Glomerular visceral epithelial cell (primary cell): ENCODE measurements around the gene ATXN7.

ENCODE experiments used
- DNase-seq: peaks from one replicate; pipeline ENCODE4 v3.0.0-alpha.2; 2016; ENCODE audit errors: extremely low spot score

Gene ATXN7

DNA sequence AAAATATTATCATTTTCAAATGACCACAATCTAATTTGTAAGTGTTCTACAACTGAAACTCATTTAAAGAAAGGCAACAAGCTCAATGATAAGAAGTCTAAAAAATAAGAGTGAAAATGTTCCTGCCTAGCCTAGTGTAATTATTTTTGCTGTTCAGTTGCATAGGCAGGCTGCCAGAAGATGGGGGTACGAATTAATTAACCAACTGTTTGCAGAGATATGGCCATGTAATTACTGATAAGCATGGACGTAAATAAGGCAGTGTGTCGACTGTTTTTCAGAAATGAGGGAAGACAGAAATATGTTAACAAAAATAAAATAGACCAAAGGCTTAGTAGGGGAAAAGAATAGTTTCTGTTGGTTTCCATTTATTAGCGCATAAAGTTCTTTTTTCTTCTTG is 73.3 kb downstream of the ATXN7 start:
- DNase-seq = no peak

DNA sequence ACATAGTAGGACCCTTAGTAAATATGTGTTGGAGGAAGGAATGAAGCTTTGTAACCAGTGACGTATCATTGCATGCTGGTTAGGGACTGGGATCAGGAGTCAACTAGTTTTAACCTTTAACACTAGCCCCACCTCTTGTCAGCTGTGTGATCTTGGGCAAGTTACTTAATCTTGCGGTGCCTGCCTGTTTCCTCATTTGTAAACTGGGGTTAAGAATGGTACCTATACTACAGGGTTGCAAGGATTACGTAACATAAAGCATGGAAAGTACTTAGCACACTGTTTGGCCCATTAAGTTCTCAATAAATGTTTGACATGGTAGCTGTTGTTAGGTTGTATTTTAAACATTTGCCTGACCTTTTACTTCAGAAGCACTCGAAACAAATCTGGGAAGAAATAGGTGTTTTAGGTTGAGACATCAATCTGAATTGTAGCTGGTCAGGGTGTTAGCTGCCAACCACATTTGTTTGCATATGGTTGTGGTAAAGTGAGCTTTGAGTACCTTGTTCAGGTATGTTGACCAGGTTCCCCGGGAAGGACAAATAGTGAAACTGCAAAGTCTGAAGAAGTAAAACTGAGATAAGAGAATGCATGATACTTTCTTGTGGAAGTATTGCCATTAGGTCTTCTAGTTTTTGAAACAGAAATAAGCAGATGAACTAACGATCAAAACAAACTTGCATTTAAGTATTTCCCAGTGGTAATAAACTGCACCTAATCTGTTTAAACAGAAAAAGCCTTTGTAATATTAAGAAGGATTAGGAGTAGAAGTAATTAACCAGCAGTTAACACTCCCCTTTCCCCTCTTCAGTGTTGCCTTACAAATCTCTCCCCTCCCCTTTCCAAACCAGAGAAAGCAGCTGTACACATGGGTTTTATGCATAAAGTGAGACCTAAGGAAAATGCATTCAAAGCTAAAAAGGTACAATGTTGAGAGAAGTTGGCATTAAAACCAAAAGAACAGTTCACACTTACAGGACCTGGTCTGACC is 74.3 kb downstream of the ATXN7 start:
- no peak for DNase-seq

DNA sequence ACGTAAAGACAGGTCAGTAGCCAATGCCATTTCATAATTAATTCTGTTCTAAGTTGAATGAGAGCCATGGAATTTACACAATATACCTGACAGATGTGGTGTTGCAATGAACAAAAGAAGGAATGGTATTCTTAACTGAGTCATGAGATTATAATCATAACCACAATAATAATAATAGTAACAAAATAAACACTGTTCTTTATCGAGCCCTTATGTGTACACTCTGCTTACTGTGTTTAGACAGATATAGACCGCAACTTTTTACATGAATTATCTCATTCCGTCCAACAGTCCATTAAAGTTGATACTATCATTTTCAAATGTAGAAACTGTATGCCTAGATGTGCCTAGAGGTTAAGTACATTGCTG is 76.7 kb downstream of the ATXN7 start:
- DNase-seq = no peak

DNA sequence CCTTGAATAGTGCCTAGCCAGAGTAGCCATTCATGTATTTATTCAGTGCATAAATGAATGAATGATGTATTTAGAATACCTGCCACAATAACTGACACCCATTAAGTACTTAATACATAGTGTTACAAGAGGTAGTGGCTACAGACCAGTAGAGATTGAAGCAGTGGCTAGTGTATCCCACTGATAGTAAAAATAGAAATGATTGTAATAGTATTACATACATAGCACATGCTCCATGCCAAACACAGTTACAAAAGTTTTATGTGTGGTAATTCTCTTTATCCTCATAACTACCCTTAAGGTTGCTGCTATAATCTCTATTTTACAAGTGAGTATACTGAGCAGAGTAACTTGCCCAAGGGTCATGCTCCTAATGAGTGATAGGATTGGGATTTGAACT is 78.9 kb downstream of the ATXN7 start:
- DNase-seq = no peak

DNA sequence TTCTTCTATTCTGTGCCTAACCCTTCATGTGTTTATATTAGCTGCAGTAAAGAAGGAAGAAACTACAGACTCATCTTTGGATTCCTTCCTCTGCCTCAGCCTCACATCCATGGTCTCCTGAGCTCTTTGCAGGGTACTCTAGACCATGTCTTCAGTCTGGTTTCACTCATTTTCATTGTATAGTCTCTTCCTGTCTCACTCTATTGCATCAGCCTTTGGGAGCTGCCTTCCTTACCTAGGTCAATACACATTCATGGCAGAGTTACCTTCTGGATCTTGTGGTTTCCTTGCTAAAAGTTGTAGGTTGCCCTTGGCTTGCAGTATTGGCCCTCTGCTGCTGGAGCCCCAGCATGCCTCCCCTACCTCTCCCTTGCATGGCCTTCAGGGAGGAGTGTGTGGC is 80.0 kb downstream of the ATXN7 start:
- DNase-seq = no peak

DNA sequence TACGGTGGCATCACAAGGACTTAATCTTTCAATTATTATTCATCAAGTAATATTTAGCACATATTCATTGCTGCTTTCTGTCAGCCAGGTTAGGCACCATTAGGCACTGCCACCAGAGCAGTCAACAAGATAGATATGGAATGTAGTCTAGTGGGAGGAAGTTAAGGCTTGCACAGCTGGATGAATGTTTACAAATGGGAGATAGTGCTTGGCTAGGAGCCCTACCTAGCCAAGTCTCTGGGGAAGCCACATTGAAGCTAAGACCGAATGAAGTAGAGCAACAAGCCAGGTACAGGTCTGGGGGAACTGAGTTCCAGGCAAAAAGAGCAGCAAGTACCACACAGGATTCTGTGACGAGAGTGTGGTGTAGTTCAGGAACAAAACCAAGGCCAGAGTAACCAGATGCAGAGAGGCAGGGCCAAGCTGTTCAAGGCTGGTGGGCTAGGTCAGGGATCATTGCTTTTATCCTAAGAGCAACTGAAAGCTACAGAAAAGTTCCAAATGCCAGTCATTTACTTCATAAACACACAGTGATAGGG is 82.0 kb downstream of the ATXN7 start:
- no peak for DNase-seq

DNA sequence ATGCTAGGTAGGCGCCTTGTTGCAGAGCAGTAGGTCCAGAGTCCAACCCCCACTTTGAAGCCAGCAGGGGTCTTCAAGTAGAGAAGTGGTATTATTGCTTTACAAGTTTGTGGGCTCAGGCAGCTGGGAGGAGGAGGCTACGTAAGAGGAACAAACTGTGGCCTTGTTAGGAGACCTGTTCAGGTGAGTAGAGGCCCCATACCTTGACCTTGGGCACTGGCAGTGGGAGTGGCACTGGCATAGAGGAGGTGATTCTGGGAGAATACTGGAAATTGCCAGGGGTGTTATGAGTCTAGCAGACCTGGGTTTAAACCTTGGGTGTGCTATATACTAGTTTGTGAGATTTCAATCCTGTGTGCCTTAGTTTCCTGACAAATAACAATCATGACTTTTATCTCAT is 83.1 kb downstream of the ATXN7 start:
- no peak for DNase-seq

DNA sequence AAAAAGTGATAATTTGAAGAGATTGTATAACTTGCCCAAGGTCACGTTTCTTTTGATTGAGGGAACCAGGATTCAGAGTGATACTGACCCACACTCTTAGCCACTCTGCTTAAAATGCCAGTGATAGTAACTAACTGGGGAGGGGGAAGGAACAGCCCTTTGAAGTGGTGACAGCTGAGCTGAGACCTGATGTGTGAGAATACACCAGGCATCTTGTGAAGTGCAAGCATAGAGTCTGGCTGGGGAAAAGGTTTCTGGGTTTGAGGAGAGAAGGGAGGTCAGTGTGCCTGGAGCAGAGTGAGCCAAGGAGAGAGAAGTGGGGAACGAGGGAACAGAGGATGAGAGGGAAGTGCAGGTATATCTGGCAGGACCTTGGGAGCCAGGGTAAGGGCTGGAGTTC is 83.9 kb downstream of the ATXN7 start:
- DNase-seq = no peak

DNA sequence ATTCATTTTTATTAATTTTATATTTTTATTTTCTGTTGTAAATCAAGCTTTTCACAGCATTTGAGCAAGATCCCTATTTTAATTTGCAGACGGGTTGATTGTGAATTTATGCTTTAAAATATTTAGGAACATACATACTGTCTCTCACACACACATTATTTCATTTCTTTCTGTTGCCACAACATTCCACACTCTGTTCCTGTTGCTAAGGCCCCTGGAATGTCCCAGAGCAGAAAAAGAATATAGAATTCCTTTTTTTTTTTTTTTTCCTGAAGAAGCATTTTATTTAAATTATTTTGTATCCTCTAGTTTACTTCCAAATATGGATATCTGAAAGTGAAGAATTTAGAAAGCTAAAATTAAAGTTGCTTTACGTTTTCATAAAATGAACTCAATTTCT is 85.3 kb downstream of the ATXN7 start:
- peak; percentile 33 for DNase-seq

DNA sequence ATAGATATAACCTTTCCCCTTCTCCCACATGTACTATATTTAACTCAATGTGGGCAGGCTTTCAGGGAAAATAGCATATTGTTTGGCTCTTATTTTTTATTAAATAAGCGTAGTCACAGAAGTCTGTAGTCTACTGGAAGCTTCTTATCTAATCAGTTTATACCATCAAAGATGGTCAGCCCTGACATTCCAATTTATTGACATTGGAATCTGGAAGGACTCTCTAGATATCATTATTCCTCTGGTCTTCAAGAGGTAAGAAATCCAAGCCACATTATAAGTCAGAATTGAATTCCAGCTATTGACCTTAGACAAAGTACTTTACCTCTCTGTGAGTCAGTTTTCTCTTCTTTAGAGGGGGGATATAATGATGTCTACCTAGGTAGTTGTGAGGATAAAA is 87.0 kb downstream of the ATXN7 start:
- DNase-seq = no peak

DNA sequence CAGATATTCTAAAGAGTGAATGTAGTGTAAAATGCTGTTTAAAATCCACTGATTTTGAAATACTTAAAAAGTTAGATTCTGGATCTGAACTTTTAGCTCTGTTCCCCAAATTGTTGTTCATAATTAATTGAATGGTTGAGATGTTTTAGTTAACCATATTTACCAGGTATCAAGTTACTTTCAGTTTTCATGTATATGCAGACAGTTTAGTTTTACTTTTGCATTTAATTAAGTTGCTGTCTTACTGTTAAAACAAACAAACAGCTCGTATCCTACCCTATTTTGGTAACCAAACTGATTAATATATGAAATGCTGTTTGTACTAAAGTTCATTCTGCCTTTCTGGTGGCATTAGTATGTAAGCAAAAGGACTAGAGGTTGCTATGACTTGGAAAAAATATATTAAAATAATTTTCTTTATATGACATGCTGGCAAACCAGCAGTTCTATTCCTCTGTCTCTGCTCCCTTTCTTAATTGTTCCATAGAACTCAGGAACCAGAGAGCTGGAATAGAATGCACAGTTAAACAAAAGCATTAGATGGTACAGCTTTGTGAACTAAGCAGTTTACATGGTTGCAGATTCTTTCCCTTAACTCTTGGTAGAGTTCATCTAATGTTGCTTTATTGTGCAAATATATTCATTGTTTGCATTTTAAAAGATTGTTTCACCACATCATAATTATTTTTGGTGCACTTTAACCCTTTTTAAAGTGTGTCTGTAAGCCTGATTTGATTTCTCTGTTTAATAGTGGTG is 88.0 kb downstream of the ATXN7 start:
- no peak for DNase-seq

DNA sequence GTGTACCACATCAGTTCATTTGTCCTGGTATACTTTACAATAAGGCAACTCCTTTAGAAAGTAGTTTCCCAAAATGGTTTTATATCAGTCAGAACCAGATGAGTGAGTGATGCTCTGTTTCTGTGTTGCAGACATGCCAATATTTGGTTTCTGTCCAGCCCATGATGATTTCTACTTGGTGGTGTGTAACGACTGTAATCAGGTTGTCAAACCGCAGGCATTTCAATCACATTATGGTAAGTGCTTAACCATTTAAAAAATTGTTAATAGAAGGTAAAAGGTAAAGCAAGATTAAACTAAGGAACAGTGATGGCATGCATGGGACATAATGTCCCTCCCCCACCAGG is 88.6 kb downstream of the ATXN7 start:
- peak; percentile 55 for DNase-seq

DNA sequence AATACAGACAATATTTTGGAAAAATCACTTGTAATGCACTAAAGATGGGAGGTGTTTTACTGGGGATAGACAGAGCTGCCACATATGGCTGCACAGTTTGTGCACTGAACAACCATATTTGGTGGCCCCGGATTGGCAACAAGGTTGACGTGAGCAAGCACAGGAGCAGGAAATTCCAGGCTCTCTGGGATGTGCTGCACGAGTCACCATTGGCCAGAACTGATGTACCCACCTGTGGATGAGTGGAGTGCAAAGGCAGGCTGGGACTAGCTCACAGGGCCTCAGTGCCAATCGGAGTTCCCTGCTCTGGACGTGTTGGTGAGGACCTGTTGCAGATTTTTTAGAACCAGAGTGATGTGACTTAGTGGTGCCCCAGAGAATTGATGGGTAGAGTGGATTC is 90.5 kb downstream of the ATXN7 start:
- DNase-seq = peak; percentile 44

DNA sequence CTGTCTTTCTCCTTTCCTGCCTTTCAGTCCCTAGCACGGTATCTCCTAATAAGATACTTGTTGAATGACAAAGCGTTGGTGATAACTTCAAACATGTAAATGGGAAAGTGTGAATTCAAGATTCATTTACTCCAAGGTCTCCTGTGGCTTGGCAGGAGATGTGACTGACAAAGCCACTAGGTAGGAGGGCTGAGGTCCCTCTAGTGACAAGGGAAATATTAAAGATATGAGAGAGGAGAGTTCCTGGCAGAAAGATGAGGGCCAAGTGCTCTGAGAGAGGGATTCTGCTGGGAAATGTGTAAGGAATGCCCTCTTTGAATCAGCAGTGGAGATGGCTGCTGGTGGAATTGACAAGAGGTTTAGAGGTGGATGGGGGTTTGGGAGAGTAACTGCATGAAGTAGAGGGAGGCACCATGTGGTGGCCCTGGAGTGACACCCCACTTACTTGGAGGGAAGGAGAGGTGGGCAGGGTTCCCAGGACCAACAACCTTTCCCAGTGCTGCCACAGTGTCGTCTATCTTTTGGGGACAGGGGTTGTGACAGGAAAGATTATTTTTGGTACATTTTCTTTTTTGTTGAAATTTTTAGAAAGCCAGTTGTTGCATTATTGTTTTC is 91.5 kb downstream of the ATXN7 start:
- no peak for DNase-seq

DNA sequence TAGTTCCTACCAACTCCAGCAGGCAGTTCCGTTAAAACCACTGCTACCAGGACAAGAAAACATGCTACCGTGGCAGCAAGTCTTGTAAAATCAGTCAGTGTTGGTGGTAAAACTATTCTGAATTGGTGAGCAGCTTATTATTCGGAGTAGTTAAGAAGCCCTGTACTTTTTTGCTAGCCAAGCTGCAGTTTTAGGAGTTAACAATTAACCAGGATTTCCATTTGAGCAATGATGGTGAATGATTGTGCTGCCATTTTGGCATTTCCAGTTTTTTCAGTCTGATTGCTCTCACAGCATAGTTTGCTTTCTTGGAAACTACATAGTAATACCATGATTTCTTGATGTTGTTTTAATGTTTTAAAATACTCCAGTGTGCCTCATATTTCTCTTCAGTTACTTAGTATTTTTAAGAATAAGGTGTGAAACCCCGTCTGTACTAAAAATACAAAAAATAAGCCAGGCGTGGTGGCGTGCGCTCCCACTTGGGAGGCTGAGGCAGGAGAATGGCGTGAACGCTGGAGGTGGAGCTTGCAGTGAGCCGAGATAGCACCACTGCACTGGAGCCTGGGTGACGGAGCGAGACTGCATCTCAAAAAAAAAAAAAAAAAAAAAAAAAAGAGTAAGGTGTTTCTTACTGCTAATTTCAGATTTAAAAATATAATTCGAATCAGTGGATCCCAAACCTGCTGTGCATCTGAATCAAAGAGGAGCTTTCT is 92.3 kb downstream of the ATXN7 start:
- peak; percentile 17 for DNase-seq

DNA sequence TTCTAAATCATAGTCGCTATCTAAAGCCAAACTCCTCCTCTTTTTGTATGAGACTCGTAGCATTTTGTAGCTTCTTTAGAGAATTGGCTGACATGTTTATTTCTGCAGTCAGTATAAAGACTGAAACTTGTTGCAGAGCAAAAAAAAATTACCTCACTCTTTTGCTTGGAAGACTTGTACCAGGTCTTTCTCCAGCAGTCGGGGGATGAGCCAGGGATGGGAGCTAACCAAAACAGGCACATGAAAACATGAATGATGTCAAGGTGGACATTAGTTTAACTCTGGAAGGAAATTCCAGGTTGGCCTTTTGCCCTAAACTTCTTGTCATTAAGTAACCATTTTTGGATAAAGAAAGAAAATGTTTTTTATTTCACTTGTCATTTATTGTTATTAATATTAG is 95.5 kb downstream of the ATXN7 start:
- DNase-seq = no peak

DNA sequence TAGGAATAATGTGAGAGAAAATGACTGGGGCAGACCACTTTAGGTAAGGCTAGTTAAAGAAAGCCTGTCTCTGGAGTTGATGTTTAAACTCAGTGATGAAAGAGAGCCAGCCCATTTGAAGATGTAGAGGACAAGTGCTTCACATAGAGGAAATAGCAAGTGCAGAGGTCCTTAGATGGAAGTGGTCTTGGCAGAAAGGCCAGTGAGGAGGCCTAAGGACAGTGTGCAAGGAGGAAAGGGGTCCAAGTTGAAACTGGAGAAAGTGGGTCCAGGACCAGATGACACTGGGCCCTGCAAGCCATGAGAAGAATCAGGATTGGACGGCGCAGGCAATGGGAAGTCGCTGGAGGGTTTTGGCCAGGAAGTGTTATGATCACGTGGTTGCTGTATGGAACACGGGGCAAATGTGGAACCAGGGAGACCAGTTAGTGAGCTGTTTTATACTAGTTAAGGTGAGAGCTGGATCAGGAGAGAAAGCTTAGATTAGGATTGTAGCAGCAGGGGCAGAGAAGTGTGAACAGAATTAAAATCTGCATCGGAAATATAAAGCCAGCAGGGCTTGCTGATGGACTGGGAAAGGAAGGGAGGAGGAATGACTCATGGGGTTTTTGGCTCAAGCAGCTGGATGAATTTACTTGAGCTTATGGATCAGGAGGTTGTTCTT is 96.5 kb downstream of the ATXN7 start:
- DNase-seq = peak; percentile 47

DNA sequence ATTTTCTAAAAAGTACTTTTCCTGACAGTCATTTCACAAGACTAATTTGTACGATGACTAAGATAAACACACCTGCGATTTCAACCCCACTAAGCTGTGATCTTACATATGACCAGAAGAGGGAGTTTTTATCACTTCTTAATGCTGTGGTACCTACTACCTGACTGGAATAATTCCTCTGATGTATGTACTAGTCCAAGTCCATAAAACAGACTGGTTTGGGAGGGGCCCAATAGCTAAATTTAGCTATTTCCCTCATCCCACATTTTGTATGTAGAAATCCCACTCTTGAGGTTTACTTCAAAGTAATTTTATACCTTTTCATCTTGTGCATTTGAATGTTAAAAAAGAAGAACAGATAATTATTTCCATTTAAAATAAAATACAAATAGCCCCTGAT is 98.2 kb downstream of the ATXN7 start:
- peak; percentile 45 for DNase-seq

DNA sequence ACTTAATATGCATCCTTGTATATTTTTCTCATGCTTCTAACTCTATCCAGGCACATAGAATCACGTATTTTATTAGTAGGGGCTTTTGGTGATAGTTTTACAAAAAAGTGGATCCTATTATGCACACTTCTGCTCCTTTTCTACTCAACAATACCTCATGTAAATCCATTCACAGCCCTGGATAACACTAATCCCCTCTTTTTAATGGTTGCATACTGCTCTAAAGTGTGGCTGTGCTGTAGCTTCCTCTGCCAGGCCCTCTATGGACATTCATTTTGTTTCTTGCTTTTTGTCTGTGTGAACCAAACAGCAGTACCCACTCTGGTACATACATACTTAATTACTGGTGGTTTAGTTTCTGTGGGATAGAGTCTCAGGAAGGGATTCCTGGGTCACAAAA is 99.8 kb downstream of the ATXN7 start:
- DNase-seq = no peak

DNA sequence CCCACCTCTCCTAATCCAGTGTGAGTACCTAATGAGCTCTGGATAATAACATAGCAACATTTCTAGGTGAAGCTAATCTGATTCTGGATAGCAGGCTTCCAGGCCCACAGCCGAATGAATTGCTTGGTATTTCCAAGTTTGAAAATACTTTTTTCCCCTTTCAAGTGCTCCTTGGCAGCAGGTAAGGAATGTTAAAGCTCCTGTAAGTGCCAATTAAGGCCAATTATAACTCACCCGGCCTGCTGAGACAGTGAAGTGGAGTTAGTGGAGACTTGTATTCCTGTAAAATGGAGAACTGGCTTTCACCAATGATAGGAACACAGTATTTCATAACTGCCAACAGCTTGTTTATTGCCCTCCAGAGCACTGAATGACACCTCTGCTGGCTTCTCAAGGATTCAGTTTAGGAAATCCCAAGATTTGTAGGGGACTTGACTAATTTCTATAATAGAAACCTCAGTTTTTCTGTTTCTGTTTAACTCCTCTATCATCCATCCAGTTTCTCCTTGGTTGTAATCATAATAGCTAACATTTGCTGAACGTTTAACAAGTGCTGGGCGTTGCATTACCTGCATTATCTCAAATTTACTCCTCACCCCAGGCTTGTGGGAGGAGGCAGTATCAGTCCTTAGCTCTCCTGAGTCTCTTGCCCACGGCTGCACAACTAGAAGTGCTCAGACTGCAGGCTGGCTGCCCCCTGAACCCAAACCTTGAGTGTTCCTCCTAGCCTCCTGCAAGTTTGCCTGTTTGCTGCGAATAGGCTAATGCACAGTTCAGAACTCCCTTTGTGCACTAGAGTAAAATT is 101.2 kb downstream of the ATXN7 start:
- DNase-seq = no peak
